GF-D8 (cell line): ENCODE data around the gene MCF2L.
"Not testable (repeated sequence)": the region's sequence is repeated elsewhere in the genome, so short reads cannot be mapped to it uniquely, and the experiment has no call there.

Experiments used
- DNase-seq: peaks from one replicate; lab custom pipeline; 2025; lab: John Stamatoyannopoulos, UW

Gene MCF2L

GRCh38 chr13:113065406-113066141 is 96.6 kb downstream of the MCF2L start:
- no peak for DNase-seq

DNA sequence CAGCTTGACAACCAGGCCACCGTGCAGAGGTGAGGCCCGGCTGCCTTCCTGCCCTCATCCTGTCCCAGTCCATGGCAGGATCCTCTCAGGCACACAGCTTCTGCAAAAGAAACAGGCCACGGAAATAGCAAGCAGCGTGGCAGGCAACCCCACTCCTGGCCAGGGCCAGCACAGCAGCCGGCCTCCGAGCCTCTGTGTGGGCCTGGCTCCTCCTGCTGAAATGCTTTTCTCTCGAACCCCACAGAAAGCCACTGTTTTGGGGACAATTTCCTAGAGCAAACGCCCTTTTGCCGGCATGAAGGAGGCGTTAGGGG is 97.1 kb downstream of the MCF2L start:
- no peak for DNase-seq

- DNase-seq: no peak
Measured at GRCh38 chr13:113066746-113067145, 97.7 kb downstream of the MCF2L start.

- DNase-seq: no peak
Measured at GRCh38 chr13:113069861-113070805, 101.1 kb downstream of the MCF2L start.

- no peak for DNase-seq
Measured at GRCh38 chr13:113070855-113071254, 101.8 kb downstream of the MCF2L start.

- no peak for DNase-seq
Measured at GRCh38 chr13:113072376-113072775, 103.4 kb downstream of the MCF2L start.

GRCh38 chr13:113073942-113074341 is 104.9 kb downstream of the MCF2L start:
- no peak for DNase-seq

GRCh38 chr13:113074401-113074800 is 105.4 kb downstream of the MCF2L start:
- DNase-seq: no peak

GRCh38 chr13:113074876-113075275 is 105.9 kb downstream of the MCF2L start:
- DNase-seq: no peak

- DNase-seq: no peak
Measured at GRCh38 chr13:113075711-113076110, 106.7 kb downstream of the MCF2L start.

- no peak for DNase-seq
Measured at GRCh38 chr13:113076681-113077401, 107.8 kb downstream of the MCF2L start.

- DNase-seq: no peak
Measured at GRCh38 chr13:113077566-113077952, 108.5 kb downstream of the MCF2L start.

GRCh38 chr13:113077953-113078901 is 109.2 kb downstream of the MCF2L start:
- DNase-seq: no peak

- DNase-seq: no peak
Measured at GRCh38 chr13:113078902-113079780, 110.1 kb downstream of the MCF2L start.

DNA sequence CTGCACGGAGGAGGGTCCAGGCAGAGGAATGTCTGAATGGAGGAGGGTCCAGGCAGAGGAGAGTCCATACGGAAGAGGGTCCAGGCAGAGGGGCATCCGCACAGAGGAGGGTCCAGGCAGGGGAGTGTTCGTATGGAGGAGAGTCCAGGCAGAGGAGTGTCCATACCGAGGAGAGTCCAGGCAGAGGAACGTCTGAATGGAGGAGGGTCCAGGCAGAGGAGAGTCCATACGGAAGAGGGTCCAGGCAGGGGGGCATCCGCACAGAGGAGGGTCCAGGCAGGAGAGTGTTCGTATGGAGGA is 110.7 kb downstream of the MCF2L start:
- not testable (repeated sequence) for DNase-seq

DNA sequence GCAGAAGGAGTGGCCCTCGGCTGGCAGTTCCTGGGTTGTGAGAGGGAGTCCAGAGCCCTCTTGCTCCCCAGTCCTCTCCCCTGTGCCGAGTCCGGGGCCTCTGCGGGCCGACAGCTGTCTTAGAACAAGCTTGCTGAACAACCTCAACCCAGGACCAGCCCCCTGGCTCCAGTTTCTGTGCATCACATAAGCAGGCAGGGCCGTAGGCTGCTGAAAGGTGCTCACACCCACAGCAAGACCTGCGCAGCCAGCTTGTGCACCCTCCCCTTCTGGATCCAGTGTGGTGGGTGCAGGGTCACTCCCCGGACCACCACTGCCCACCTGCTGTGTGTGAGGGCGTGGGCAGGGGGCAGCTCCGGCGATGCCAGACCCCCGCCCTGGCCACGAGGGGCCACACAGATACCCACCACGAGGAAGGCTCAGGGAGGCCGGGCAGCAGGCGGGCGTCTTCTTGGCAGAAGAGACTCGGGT is 111.4 kb downstream of the MCF2L start:
- DNase-seq: no peak

DNA sequence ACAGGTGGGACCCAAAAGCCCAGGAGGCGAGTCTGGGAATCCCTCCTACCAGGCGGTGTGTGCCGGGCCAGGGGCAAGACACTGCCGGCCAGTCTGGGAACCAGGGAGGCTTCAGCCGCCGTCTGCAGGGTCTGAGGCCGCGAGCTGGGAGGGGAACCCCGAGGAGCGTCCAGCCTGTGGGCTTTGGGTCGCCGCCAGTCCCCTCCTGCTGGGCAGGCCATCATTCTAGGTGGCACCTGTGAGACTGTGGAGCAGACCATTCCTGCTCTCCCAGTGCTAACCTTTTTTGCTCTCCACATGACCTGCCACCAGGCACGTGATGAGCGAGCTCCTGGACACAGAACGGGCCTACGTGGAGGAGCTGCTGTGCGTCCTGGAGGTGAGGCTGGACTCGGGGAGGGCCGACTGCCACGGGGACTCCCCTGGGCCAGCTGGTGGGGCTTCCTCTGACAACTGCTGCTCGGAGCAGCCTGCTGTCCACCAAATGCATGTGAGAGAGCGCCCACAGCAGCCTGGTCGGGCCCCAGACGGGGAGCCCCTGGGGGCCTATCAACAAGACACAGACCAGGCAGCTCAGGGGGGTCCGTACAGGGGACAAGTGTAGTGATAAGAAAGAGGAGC is 112.0 kb downstream of the MCF2L start:
- no peak for DNase-seq

GRCh38 chr13:113082198-113083021 is 113.4 kb downstream of the MCF2L start:
- DNase-seq: no peak

- DNase-seq: no peak
Measured at GRCh38 chr13:113083022-113083373, 114.0 kb downstream of the MCF2L start.
